Osteoblast (primary cell): ENCODE data around the gene S1PR2. TPM values are rescaled to one million over a fixed set of nuclear protein-coding genes. Genes with fewer than 3 reads are reported as not detected.

Experiments
- DNase-seq: peaks from one replicate; pipeline ENCODE4 v3.0.0; 2011; ENCODE audit warnings: low spot score, mixed read lengths; ENCODE audit not compliant: insufficient read length; ENCODE audit errors: missing footprints
- H2AFZ ChIP-seq: 2 replicates; pipeline ENCODE4 v1.6.0; 2011; ENCODE audit warnings: mild to moderate bottlenecking, low read length
- H3K27ac ChIP-seq: 2 replicates; pipeline ENCODE4 v1.5.1; 2011; ENCODE audit warnings: mild to moderate bottlenecking, low read depth, low read length, moderate library complexity
- H3K27me3 ChIP-seq: 2 replicates; pipeline ENCODE4 v1.6.0; 2012; ENCODE audit warnings: mild to moderate bottlenecking, control low read depth, inconsistent platforms, low read length, moderate library complexity; ENCODE audit not compliant: insufficient read depth
- H3K36me3 ChIP-seq: 2 replicates; pipeline ENCODE4 v1.5.1; 2011; ENCODE audit warnings: mild to moderate bottlenecking, low read length, control low read depth, moderate library complexity; ENCODE audit not compliant: insufficient read depth
- H3K4me1 ChIP-seq: 2 replicates; pipeline ENCODE4 v1.5.1; 2011; ENCODE audit warnings: mild to moderate bottlenecking, low read length, control low read depth, moderate library complexity; ENCODE audit not compliant: insufficient read depth
- H3K4me2 ChIP-seq: 2 replicates; pipeline ENCODE4 v1.6.0; 2011; ENCODE audit warnings: mild to moderate bottlenecking, low read length; ENCODE audit not compliant: insufficient read depth
- H3K4me3 ChIP-seq: fragments of 200-600 bp; sonication (generic); 3 replicates; pipeline ENCODE4 v1.5.1; 2012; ENCODE audit warnings: mild to moderate bottlenecking, low read length, inconsistent platforms; ENCODE audit not compliant: insufficient read depth
- H3K79me2 ChIP-seq: 2 replicates; pipeline ENCODE4 v1.6.0; 2012; ENCODE audit warnings: mild to moderate bottlenecking, low read length, control low read depth, inconsistent platforms; ENCODE audit not compliant: insufficient read depth
- H3K9me3 ChIP-seq: 2 replicates; pipeline ENCODE4 v1.5.1; 2011; ENCODE audit warnings: low read depth, low read length, control low read depth
- H4K20me1 ChIP-seq: 2 replicates; pipeline ENCODE4 v1.6.0; 2012; ENCODE audit warnings: mild to moderate bottlenecking, low read length, control low read depth; ENCODE audit not compliant: insufficient read depth
- total RNA-seq: library from RNA; depleted of rRNA; stranded (reverse); fragments of >200 nt; gene quantifications from 2 replicates; pipeline ENCODE4 v1.2.3, GENCODE V29; 2012
- TF ChIP-seq, protein P1 (sequence below): IDR thresholded peaks from 2 replicates; pipeline ENCODE4 v1.5.1; 2011; ENCODE audit warnings: mild to moderate bottlenecking, low read depth, low read length, moderate library complexity; ENCODE audit errors: extremely low read depth

The S1PR2 gene
- total RNA-seq, 1 donor: 9.4 TPM

- H3K4me2 ChIP-seq: peak overlapping the region; percentile 58
- no peak for DNase-seq
These were observed 589 bp upstream of the S1PR2 start for GRCh38 chr19:10231612-10232228.

GRCh38 chr19:10230173-10230860 is 814 bp downstream of the S1PR2 start:
- H3K27ac ChIP-seq: peak overlapping the region; percentile 83

More at GRCh38 chr19:10231612-10232228, 589 bp upstream of the S1PR2 start:
- Histone ChIP-seq H3K27me3 (no peaks in the 10 kb centered on the region), H2AFZ (no peak overlapping the region), H3K4me1 (peaks cover 13% of the 10 kb centered on the region), H3K79me2 (peaks cover 13% of the 10 kb centered on the region), H3K27ac (peak overlapping the region; percentile 56), H3K36me3 (no peaks in the 10 kb centered on the region), H3K9me3 (no peaks in the 10 kb centered on the region), H4K20me1 (peaks cover 19% of the 10 kb centered on the region), H3K4me3 (peak overlapping the region; percentile 92)
- TF ChIP-seq, protein P1, sequence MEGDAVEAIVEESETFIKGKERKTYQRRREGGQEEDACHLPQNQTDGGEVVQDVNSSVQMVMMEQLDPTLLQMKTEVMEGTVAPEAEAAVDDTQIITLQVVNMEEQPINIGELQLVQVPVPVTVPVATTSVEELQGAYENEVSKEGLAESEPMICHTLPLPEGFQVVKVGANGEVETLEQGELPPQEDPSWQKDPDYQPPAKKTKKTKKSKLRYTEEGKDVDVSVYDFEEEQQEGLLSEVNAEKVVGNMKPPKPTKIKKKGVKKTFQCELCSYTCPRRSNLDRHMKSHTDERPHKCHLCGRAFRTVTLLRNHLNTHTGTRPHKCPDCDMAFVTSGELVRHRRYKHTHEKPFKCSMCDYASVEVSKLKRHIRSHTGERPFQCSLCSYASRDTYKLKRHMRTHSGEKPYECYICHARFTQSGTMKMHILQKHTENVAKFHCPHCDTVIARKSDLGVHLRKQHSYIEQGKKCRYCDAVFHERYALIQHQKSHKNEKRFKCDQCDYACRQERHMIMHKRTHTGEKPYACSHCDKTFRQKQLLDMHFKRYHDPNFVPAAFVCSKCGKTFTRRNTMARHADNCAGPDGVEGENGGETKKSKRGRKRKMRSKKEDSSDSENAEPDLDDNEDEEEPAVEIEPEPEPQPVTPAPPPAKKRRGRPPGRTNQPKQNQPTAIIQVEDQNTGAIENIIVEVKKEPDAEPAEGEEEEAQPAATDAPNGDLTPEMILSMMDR: no peak

GRCh38 chr19:10228920-10229319 is 2.2 kb downstream of the S1PR2 start:
- Histone ChIP-seq H3K27ac (no peak overlapping the region), H3K4me2 (no peak overlapping the region), H3K27me3 (no peaks in the 10 kb centered on the region), H3K36me3 (peaks cover 4% of the 10 kb centered on the region), H3K79me2 (peaks cover 17% of the 10 kb centered on the region), H4K20me1 (peaks cover 24% of the 10 kb centered on the region), H3K4me1 (peaks cover 12% of the 10 kb centered on the region), H3K9me3 (no peaks in the 10 kb centered on the region), H2AFZ (no peak overlapping the region), H3K4me3 (no peak overlapping the region)
- DNase-seq: no peak
- TF ChIP-seq, protein P1: peak; percentile 54

More at GRCh38 chr19:10230173-10230860, 814 bp downstream of the S1PR2 start:
- H3K79me2 ChIP-seq: peaks cover 13% of the 10 kb centered on the region
- peaks cover 12% of the 10 kb centered on the region for H3K4me1 ChIP-seq
- TF ChIP-seq, protein P1: no peak
- H3K4me2 ChIP-seq: peak overlapping the region; percentile 81
- peak; percentile 91 for DNase-seq
- peaks cover 24% of the 10 kb centered on the region for H4K20me1 ChIP-seq
- H3K36me3 ChIP-seq: no peaks in the 10 kb centered on the region
- H3K9me3 ChIP-seq: no peaks in the 10 kb centered on the region
- peak overlapping the region; percentile 74 for H2AFZ ChIP-seq
- H3K4me3 ChIP-seq: peak overlapping the region; percentile 92
- no peaks in the 10 kb centered on the region for H3K27me3 ChIP-seq

GRCh38 chr19:10228393-10228792 is 2.7 kb downstream of the S1PR2 start:
- peaks cover 18% of the 10 kb centered on the region for H3K79me2 ChIP-seq

More at GRCh38 chr19:10228393-10228792, 2.7 kb downstream of the S1PR2 start:
- H3K4me1 ChIP-seq: peaks cover 12% of the 10 kb centered on the region
- H3K27me3 ChIP-seq: no peaks in the 10 kb centered on the region
- H3K27ac ChIP-seq: no peak overlapping the region
- no peak overlapping the region for H3K4me3 ChIP-seq
- no peak overlapping the region for H2AFZ ChIP-seq
- H3K9me3 ChIP-seq: no peaks in the 10 kb centered on the region
- TF ChIP-seq, protein P1: no peak
- H4K20me1 ChIP-seq: peaks cover 24% of the 10 kb centered on the region
- DNase-seq: no peak
- H3K4me2 ChIP-seq: no peak overlapping the region
- peaks cover 4% of the 10 kb centered on the region for H3K36me3 ChIP-seq
